HG03521 (cell line): ENCODE results near the gene VWA2.
A peak's percentile ranks its signal among the peaks of the same experiment; 100 is the strongest.

Source experiments
- ATAC-seq: cut with Tn5 transposase; IDR thresholded peaks from one replicate; pipeline ENCODE4 v1.9.1; 2021; ENCODE audit warnings: mild to moderate bottlenecking, moderate library complexity; ENCODE audit not compliant: unreplicated experiment

The VWA2 gene

GRCh38 chr10:114293075-114293474 lies 54.0 kb downstream of the VWA2 start:
- ATAC-seq: no peak

GRCh38 chr10:114294549-114294948 lies 55.5 kb downstream of the VWA2 start:
- no peak for ATAC-seq

GRCh38 chr10:114295393-114295792 lies 56.3 kb downstream of the VWA2 start:
- ATAC-seq: no peak

DNA sequence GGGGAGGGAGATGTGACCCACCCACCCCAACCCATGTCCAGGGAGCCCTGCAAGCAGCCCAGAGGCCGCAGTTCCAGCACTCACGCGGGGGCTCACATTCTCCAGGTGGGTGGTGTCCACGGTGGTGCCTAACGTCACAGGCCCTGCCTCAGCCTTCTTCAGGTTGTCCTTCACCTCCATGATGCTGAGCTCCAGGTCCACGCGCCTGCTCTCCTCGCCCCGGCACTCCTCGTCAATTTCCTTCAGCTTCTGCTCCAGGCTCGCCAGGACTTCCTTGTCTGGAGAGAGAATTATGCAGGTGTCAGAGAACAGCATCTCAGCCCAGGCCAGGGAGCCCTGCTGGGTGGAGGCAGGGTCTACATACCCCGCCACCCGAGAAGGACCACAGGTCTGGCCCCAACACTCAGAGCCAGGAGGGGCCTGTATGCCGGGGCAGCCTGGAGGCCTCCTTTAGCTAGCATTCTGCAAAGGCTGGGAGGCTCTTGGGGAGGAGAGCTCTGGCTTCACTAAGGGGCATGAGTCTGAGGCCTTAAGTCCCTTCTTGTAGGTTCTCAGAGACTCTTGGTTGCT lies 58.2 kb downstream of the VWA2 start:
- no peak for ATAC-seq

- ATAC-seq: no peak
These were observed 61.1 kb downstream of the VWA2 start for GRCh38 chr10:114300036-114300645.

GRCh38 chr10:114301177-114301576 lies 62.1 kb downstream of the VWA2 start:
- ATAC-seq: no peak

- no peak for ATAC-seq
These were observed 63.1 kb downstream of the VWA2 start for GRCh38 chr10:114301951-114302710.

GRCh38 chr10:114303556-114303955 lies 64.5 kb downstream of the VWA2 start:
- no peak for ATAC-seq

DNA sequence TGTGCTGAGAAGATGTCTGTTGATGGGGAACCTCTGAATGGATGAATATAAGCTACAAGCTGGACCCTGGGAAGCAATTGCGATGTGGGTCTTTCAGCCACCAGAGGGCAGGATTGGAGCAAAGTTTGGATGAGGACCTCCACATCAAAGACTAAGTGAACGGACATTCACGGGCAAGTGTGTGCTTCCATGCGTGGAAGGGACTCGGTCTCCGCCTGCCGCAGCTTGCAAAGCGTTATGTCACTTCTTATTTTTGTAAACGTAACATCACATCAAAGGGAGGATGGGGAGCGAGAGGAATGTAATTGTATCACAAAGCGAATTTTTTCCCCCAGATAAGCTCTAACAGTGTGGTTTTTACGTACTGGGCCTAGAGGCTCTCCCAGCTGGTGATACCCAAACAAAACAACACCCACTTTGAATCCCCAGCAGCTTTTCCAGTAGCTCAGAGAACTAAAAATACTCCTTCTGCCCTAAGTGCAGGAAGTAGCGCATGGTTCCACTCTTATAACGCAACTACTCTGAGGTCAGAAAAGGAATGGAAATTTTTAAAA lies 65.0 kb downstream of the VWA2 start:
- ATAC-seq: peak; percentile 69

GRCh38 chr10:114304571-114305421 lies 65.7 kb downstream of the VWA2 start:
- peak; percentile 69 for ATAC-seq

- no peak for ATAC-seq
These were observed 66.5 kb downstream of the VWA2 start for GRCh38 chr10:114305521-114305925.

DNA sequence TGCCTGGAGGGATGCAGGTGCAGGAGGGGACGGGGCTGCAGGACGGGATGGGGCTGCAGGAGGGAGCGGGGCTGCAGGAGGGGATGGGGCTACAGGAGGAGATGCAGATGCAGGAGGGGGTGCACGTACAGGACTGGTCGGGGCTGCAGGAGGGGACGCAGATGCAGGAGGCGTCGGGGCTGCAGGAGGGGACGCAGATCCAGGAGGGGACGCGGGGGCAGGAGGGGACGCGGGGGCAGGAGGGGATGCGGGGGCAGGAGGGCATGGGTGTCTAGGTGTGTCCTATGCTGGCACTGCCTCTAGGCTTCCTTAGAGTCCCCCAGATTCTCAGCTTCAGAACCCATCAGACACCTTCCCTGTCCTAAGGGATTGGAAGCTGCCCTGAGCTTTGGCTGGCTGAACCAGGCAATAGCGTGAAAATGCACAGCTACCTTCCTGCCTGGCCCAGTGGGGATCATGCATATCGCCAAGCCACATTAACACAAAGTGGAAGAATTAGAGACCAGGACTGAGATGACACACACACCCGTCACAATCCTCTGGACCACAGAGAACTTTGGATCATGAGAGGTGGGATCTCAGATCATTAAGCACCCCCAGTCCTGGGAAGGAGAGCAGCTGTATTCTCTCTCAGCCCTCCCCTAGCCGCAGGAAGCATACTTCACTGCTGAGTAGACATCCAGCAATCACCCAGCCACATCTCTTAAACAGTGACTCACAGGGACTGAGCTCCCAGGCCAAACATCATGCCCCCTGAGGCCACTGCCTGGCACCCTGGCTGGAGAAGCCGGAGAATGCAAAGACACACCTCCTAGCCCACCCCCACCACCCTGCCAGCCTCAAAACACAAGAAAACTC lies 67.3 kb downstream of the VWA2 start:
- no peak for ATAC-seq

GRCh38 chr10:114307731-114308130 lies 68.7 kb downstream of the VWA2 start:
- no peak for ATAC-seq

- no peak for ATAC-seq
These were observed 69.7 kb downstream of the VWA2 start for GRCh38 chr10:114308531-114309363.

- ATAC-seq: no peak
These were observed 70.3 kb downstream of the VWA2 start for GRCh38 chr10:114309364-114309651.

- ATAC-seq: no peak
These were observed 71.3 kb downstream of the VWA2 start for GRCh38 chr10:114310346-114310745.

- ATAC-seq: no peak
These were observed 72.0 kb downstream of the VWA2 start for GRCh38 chr10:114311023-114311422.

DNA sequence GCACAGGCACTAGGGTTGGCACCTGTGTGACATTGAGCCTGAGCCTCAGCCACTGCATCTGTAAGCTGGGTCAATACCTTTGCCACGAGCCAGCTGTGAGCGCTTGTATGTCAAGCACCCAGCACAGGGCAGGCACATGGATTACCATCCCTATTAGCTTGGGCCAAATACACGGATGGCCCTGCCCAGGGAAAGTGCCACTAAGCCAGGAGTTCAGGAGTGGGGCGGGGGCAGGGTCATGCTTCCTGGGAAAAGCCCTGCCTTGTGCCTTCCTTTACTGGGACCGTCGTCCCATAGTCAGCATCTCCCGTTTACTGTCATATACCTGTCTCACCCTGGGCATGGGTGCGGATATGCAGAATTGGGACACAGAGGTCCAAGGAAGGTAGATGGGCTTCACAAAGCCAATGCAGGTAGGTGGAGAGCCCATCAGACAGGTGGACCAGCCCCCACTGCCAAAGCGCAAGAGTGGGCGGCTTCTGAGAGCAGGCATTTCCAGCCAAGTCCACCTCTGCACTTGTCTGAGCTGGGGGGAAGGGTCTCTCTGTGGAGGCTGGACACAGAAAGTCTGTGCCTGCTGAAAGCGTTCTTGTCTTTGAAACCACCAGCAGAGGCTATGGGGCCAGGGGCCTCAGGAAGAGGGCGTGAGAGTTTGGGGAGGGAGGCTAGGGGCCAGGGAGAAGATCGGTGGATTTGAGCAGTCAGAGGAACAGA lies 72.6 kb downstream of the VWA2 start:
- no peak for ATAC-seq

DNA sequence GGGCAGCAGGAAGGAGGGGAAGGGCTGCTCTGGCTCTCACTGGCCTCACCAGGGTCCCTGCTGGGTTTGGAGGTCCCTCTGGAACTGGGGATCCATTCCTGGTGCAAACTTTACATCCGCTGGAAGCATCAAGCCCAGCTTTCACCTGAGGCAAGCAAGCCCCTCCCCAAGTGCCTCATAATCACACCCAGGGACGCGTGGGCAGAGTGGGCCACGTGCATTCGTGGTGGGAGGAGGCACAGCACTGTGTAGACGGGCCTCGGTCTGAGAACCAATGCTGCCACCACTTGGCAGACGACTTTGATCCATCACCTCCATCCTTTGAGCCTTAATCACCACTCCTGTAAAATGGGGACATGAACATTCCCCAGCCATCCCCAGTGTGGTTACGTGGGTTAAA lies 74.1 kb downstream of the VWA2 start:
- no peak for ATAC-seq
